H1 (cell line): ENCODE data around the gene NPFFR1. TPM values are rescaled to one million over a fixed set of nuclear protein-coding genes. Genes with fewer than 3 reads are reported as not detected.

Experiments
- CHD7 ChIP-seq: fragments of 300-600 bp; sonication (generic); IDR thresholded peaks from 2 replicates; pipeline ENCODE4 v1.7.1; 2012; ENCODE audit warnings: low read length, moderate library complexity, mild to moderate bottlenecking, inconsistent platforms; ENCODE audit not compliant: insufficient replicate concordance
- TEAD4 ChIP-seq: IDR thresholded peaks from 2 replicates; pipeline ENCODE4 v1.6.1; 2012; ENCODE audit warnings: low read depth, low read length, inconsistent platforms, mixed read lengths
- polyA plus RNA-seq, 7 experiments: library from polyadenylated mRNA; depleted of rRNA in 3 of 7; stranded (reverse) in 5 of 7; unstranded in 2 of 7; fragments of >200 nt in 5 of 7; fragments of 200-250 nt in 2 of 7; gene quantifications; 1 replicate in 5 of 7; 2 replicates in 1 of 7; 4 replicates in 1 of 7; pipeline versions ENCODE4 v1.2.1 to v1.2.3, GENCODE V29; 2011 to 2013; ENCODE audit warnings: missing spikeins in 2 of 7, mixed read lengths in 2 of 7
- total RNA-seq: library from RNA; stranded (reverse); fragmentation: NEBNext Ultra II Directional; extraction: Animal tissue kit (Norgen Biotek cat#: 25700); gene quantifications from 2 replicates; pipeline ENCODE4 v1.2.1, GENCODE V29; 2021

Gene NPFFR1
- total and polyA plus RNA-seq, 2 of the 8 experiments (the other 6 are each of a cell fraction or from before 2014, with no cell fraction given): 0.02 to 0.06 TPM

DNA sequence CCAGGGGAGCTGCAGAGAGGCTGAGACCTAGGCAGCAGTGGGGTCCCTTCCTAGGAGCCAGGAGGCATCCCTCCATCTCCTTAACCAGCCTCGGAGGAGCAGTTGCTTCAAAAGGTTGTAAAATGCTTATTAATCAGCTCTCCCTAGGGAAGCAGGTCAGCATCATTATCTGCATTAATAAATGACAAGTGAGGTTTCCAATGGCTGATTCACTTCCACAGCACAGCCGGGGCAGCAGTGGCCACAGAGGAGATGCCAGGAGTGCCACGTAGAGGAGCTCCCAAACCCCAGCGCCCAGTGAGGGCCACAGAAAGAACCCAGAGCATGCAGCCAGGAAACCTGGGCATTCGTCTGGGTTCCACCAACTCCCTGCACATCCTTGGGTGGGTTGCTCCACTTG, 8.2 kb upstream of the NPFFR1 start (continued):
- TF ChIP-seq CHD7 (no peak), TEAD4 (no peak)
- TF ChIP-seq, all 59 proteins: peak for 0
